ENCODE measurements around the gene ABLIM2. TPM values are rescaled to one million over a fixed set of nuclear protein-coding genes. Genes with fewer than 3 reads are reported as not detected.

The ABLIM2 gene
- total and polyA plus RNA-seq, 2 of the 13 experiments (the other 11 are each of a cell fraction or from before 2014, with no cell fraction given) = 0.20 to 0.37 TPM

DNA sequence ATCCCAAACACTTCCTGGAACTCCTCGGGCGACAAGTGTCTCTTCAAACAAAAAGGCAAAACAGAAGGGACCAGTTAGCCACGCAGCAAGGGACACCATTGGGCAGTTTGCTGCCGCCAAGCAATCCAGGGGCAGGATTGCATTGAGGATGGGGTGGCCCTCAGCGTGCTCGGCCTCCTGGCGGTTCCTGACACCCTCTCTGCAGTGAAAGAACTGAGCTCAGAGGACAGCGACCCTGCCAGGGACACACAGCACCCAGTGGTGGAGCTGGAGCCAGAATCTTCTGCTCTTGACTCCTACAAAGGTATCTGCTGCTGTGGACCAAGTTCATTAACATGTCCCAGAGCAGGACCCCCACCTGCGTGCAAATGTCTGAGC lies 191.6 kb downstream of the ABLIM2 start (continued):
- TF ChIP-seq TBX2 (CRISPR knock-in tag; IDR thresholded peaks at IDR 0.05; ENCODE audit: borderline replicate concordance) (no peak), HOXA3 (CRISPR knock-in tag; IDR thresholded peaks at IDR 0.05) (0 out of 2 replicates have a peak, but pooled peaks have one; percentile 6), RAD51 (IDR thresholded peaks at IDR 0.05; ENCODE audit: borderline replicate concordance) (no peak), SNRNP70 (IDR thresholded peaks at IDR 0.05; ENCODE audit: low read depth, low read length) (no peak), ZNF552 (CRISPR knock-in tag; IDR thresholded peaks at IDR 0.05; ENCODE audit: borderline replicate concordance) (no peak), PHF5A (CRISPR knock-in tag; IDR thresholded peaks at IDR 0.05; ENCODE audit: low read depth, unreplicated experiment) (no peak), ZNF251 (CRISPR knock-in tag; IDR thresholded peaks at IDR 0.05) (no peak), ZMYM2 (CRISPR knock-in tag; IDR thresholded peaks at IDR 0.05) (no peak), SAP130 (CRISPR knock-in tag; IDR thresholded peaks at IDR 0.05; ENCODE audit: low read depth) (peak; percentile 13; the same call in 1 of the 2 replicates), TSC22D2 (CRISPR knock-in tag; IDR thresholded peaks at IDR 0.05; ENCODE audit: borderline replicate concordance) (no peak), REPIN1 (CRISPR knock-in tag; IDR thresholded peaks at IDR 0.05; ENCODE audit: borderline replicate concordance, low read depth) (no peak), ZFX (CRISPR knock-in tag; IDR thresholded peaks at IDR 0.05; ENCODE audit: low read depth) (peak; percentile 36; the same call in 1 of the 2 replicates), ZNF256 (CRISPR knock-in tag; conservative IDR thresholded peaks at IDR 0.05) (no peak), ZNF678 (CRISPR knock-in tag; IDR thresholded peaks at IDR 0.05) (no peak), ESRRA (CRISPR knock-in tag; IDR thresholded peaks at IDR 0.05; ENCODE audit: low read depth) (no peak), NRL (CRISPR knock-in tag; IDR thresholded peaks at IDR 0.05; ENCODE audit: borderline replicate concordance) (no peak), ZNF292 (CRISPR knock-in tag; IDR thresholded peaks at IDR 0.05; ENCODE audit: borderline replicate concordance, low read depth) (peak; percentile 50; the same call in 1 of the 2 replicates), ZSCAN30 (CRISPR knock-in tag; IDR thresholded peaks at IDR 0.05) (no peak)
- TF ChIP-seq, protein P1, sequence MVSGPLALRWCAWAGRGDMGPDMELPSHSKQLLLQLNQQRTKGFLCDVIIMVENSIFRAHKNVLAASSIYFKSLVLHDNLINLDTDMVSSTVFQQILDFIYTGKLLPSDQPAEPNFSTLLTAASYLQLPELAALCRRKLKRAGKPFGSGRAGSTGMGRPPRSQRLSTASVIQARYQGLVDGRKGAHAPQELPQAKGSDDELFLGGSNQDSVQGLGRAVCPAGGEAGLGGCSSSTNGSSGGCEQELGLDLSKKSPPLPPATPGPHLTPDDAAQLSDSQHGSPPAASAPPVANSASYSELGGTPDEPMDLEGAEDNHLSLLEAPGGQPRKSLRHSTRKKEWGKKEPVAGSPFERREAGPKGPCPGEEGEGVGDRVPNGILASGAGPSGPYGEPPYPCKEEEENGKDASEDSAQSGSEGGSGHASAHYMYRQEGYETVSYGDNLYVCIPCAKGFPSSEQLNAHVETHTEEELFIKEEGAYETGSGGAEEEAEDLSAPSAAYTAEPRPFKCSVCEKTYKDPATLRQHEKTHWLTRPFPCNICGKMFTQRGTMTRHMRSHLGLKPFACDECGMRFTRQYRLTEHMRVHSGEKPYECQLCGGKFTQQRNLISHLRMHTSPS (CRISPR knock-in tag; IDR thresholded peaks at IDR 0.05; ENCODE audit: low read depth) = no peak
- TF ChIP-seq, protein P2, sequence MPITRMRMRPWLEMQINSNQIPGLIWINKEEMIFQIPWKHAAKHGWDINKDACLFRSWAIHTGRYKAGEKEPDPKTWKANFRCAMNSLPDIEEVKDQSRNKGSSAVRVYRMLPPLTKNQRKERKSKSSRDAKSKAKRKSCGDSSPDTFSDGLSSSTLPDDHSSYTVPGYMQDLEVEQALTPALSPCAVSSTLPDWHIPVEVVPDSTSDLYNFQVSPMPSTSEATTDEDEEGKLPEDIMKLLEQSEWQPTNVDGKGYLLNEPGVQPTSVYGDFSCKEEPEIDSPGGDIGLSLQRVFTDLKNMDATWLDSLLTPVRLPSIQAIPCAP (CRISPR knock-in tag; IDR thresholded peaks at IDR 0.05; ENCODE audit: low read depth) = no peak
- TF ChIP-seq, protein P3, sequence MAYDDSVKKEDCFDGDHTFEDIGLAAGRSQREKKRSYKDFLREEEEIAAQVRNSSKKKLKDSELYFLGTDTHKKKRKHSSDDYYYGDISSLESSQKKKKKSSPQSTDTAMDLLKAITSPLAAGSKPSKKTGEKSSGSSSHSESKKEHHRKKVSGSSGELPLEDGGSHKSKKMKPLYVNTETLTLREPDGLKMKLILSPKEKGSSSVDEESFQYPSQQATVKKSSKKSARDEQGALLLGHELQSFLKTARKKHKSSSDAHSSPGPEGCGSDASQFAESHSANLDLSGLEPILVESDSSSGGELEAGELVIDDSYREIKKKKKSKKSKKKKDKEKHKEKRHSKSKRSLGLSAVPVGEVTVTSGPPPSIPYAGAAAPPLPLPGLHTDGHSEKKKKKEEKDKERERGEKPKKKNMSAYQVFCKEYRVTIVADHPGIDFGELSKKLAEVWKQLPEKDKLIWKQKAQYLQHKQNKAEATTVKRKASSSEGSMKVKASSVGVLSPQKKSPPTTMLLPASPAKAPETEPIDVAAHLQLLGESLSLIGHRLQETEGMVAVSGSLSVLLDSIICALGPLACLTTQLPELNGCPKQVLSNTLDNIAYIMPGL (CRISPR knock-in tag; IDR thresholded peaks at IDR 0.05; ENCODE audit: borderline replicate concordance in 1 of 2, low read depth in 1 of 2) = no peak
- TF ChIP-seq, protein P4, sequence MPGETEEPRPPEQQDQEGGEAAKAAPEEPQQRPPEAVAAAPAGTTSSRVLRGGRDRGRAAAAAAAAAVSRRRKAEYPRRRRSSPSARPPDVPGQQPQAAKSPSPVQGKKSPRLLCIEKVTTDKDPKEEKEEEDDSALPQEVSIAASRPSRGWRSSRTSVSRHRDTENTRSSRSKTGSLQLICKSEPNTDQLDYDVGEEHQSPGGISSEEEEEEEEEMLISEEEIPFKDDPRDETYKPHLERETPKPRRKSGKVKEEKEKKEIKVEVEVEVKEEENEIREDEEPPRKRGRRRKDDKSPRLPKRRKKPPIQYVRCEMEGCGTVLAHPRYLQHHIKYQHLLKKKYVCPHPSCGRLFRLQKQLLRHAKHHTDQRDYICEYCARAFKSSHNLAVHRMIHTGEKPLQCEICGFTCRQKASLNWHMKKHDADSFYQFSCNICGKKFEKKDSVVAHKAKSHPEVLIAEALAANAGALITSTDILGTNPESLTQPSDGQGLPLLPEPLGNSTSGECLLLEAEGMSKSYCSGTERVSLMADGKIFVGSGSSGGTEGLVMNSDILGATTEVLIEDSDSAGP (CRISPR knock-in tag; IDR thresholded peaks at IDR 0.05; ENCODE audit: borderline replicate concordance) = 0 out of 2 replicates have a peak, but pooled peaks have one; percentile 37
- TF ChIP-seq, protein P5, sequence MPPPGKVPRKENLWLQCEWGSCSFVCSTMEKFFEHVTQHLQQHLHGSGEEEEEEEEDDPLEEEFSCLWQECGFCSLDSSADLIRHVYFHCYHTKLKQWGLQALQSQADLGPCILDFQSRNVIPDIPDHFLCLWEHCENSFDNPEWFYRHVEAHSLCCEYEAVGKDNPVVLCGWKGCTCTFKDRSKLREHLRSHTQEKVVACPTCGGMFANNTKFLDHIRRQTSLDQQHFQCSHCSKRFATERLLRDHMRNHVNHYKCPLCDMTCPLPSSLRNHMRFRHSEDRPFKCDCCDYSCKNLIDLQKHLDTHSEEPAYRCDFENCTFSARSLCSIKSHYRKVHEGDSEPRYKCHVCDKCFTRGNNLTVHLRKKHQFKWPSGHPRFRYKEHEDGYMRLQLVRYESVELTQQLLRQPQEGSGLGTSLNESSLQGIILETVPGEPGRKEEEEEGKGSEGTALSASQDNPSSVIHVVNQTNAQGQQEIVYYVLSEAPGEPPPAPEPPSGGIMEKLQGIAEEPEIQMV (CRISPR knock-in tag; IDR thresholded peaks at IDR 0.05; ENCODE audit: low read depth) = no peak

Data from HepG2 (cell line).